Measurements from ENCODE around the gene MRPS14.

- TF ChIP-seq EZH2 (IDR thresholded peaks at IDR 0.05; ENCODE audit: borderline replicate concordance) = no peak
- TF ChIP-seq CTCF (IDR thresholded peaks at IDR 0.05; ENCODE audit: poor library complexity) = no peak
Measured at GRCh38 chr1:175062339-175062738, 39.1 kb upstream of the MRPS14 start.
